H1 (cell line): ENCODE measurements around the gene WDR26. TPM values are rescaled to one million over a fixed set of nuclear protein-coding genes. Genes with fewer than 3 reads are reported as not detected.

Experiments used
- CTCF ChIA-PET: fragments of 300-600 bp; sonication (Branson Sonifier 250); formaldehyde crosslinking; loops from one replicate; lab custom pipeline; 2021; ENCODE audit not compliant: partially characterized antibody; lab: Charles Lee
- POLR2A ChIA-PET: fragments of 300-600 bp; sonication (Branson Sonifier 250); formaldehyde crosslinking; loops from one replicate; lab custom pipeline; 2021; ENCODE audit warnings: inconsistent platforms; ENCODE audit not compliant: partially characterized antibody; lab: Charles Lee
- DNase-seq, 2 experiments: peaks; one replicate each; pipeline versions ENCODE4 v3.0.0 to v3.0.0-alpha.2; 2010 to 2022; ENCODE audit warnings: low spot score in 2 of 2, low read depth in 1 of 2, mixed read lengths in 1 of 2
- FAIRE-seq: peaks from 2 replicates; lab custom pipeline; 2011; peaks lifted over from hg19 to GRCh38; lab: Jason Lieb, UNC
- H2AFZ ChIP-seq: 2 replicates; pipeline ENCODE4 v1.8.1; 2012; ENCODE audit warnings: low read length, inconsistent platforms
- H2AK5ac ChIP-seq: 2 replicates; pipeline ENCODE4 v1.6.1; 2013; ENCODE audit warnings: low read depth, low read length
- H2BK120ac ChIP-seq: replicated peaks from 2 replicates; pipeline ENCODE3; 2013; ENCODE audit warnings: low read depth, low read length, inconsistent platforms
- H2BK12ac ChIP-seq: 2 replicates; pipeline ENCODE4 v1.6.1; 2013; ENCODE audit warnings: low read depth, low read length
- H2BK15ac ChIP-seq: 2 replicates; pipeline ENCODE4 v1.6.1; 2013; ENCODE audit warnings: low read length
- H2BK20ac ChIP-seq: 2 replicates; pipeline ENCODE4 v1.6.1; 2013; ENCODE audit warnings: low read length
- H2BK5ac ChIP-seq: 2 replicates; pipeline ENCODE4 v1.6.1; 2013; ENCODE audit warnings: low read depth, low read length
- H3K14ac ChIP-seq: 2 replicates; pipeline ENCODE4 v1.6.1; 2013; ENCODE audit warnings: inconsistent platforms; ENCODE audit not compliant: insufficient read length
- H3K18ac ChIP-seq: 2 replicates; pipeline ENCODE4 v1.6.1; 2013; ENCODE audit warnings: low read length; ENCODE audit errors: extremely low read depth
- H3K23ac ChIP-seq: 2 replicates; pipeline ENCODE4 v1.6.1; 2013; ENCODE audit warnings: inconsistent platforms; ENCODE audit not compliant: insufficient read length
- H3K23me2 ChIP-seq: 2 replicates; pipeline ENCODE4 v1.6.1; 2013; ENCODE audit warnings: low read depth, low read length
- H3K27ac ChIP-seq: 2 replicates; pipeline ENCODE4 v1.6.1; 2011; ENCODE audit warnings: low read depth, low read length, inconsistent platforms
- H3K27me3 ChIP-seq, 4 experiments: replicated peaks in 1 of 4; 1 replicate in 1 of 4; 2 replicates in 3 of 4; pipeline versions ENCODE4 v1.6.1 to v1.8.1; 2011 to 2013; ENCODE audit warnings: low read length in 3 of 4, mild to moderate bottlenecking in 3 of 4, inconsistent platforms in 2 of 4, mixed read lengths in 2 of 4, moderate library complexity in 1 of 4; ENCODE audit not compliant: control insufficient read depth in 3 of 4, insufficient read depth in 3 of 4; ENCODE audit errors: extremely low read depth in 1 of 4
- H3K36me3 ChIP-seq, 4 experiments: 2 replicates each; pipeline versions ENCODE4 v1.6.1 to v1.8.1; 2011 to 2013; ENCODE audit warnings: mild to moderate bottlenecking in 4 of 4, low read length in 3 of 4, moderate library complexity in 2 of 4, control low read depth in 1 of 4, inconsistent platforms in 1 of 4; ENCODE audit not compliant: insufficient read depth in 4 of 4, control insufficient read depth in 2 of 4
- H3K4ac ChIP-seq: replicated peaks from 2 replicates; pipeline ENCODE3; 2013; ENCODE audit warnings: low read length, low read depth, mixed read lengths, inconsistent platforms; ENCODE audit not compliant: insufficient read length
- H3K4me1 ChIP-seq, 4 experiments: replicated peaks in 1 of 4; 1 replicate in 1 of 4; 2 replicates in 3 of 4; pipeline versions ENCODE4 v1.6.1 to v1.8.1; 2011 to 2013; ENCODE audit warnings: low read length in 3 of 4, inconsistent platforms in 2 of 4, mixed read lengths in 1 of 4; ENCODE audit not compliant: insufficient read depth in 4 of 4, control insufficient read depth in 3 of 4
- H3K4me2 ChIP-seq, 2 experiments: 2 replicates each; pipeline versions ENCODE4 v1.6.1 to v1.8.1; 2011 to 2013; ENCODE audit warnings: low read depth in 2 of 2, low read length in 2 of 2, control low read depth in 1 of 2, inconsistent platforms in 1 of 2, mild to moderate bottlenecking in 1 of 2; ENCODE audit not compliant: insufficient read depth in 1 of 2
- H3K4me3 ChIP-seq, 4 experiments: fragments of 200-600, 300-600 bp in 1 of 4; sonication (generic), shearing (Covaris generic), sonication (Bioruptor Twin) in 1 of 4; 2 replicates each; pipeline versions ENCODE4 v1.5.1 to v1.8.1; 2011 to 2016; ENCODE audit warnings: low read length in 4 of 4, low read depth in 3 of 4, control low read depth in 2 of 4, inconsistent platforms in 2 of 4, mild to moderate bottlenecking in 2 of 4, mixed read lengths in 1 of 4, moderate library complexity in 1 of 4; ENCODE audit not compliant: insufficient read depth in 2 of 4; ENCODE audit errors: extremely low read depth in 1 of 4
- H3K56ac ChIP-seq: replicated peaks from 2 replicates; pipeline ENCODE3; 2013; ENCODE audit warnings: low read depth, mild to moderate bottlenecking, mixed read lengths, low read length, inconsistent platforms; ENCODE audit not compliant: insufficient read length
- H3K79me1 ChIP-seq: 2 replicates; pipeline ENCODE4 v1.6.1; 2013; ENCODE audit warnings: low read depth, low read length, control low read depth
- H3K79me2 ChIP-seq, 2 experiments: 2 replicates each; pipeline versions ENCODE4 v1.6.1 to v1.8.1; 2012 to 2013; ENCODE audit warnings: low read length in 2 of 2, mild to moderate bottlenecking in 2 of 2, inconsistent platforms in 1 of 2; ENCODE audit not compliant: insufficient read depth in 2 of 2, control insufficient read depth in 1 of 2
- H3K9ac ChIP-seq, 4 experiments: replicated peaks in 1 of 4; 1 replicate in 1 of 4; 2 replicates in 3 of 4; pipeline versions ENCODE4 v1.6.1 to v1.8.1; 2011 to 2013; ENCODE audit warnings: low read depth in 3 of 4, low read length in 3 of 4, control low read depth in 2 of 4, mild to moderate bottlenecking in 2 of 4, moderate library complexity in 2 of 4, inconsistent platforms in 1 of 4; ENCODE audit errors: extremely low read depth in 1 of 4
- H3K9me3 ChIP-seq, 2 experiments: 2 replicates each; pipeline versions ENCODE4 v1.6.1 to v1.8.1; 2012 to 2013; ENCODE audit warnings: mild to moderate bottlenecking in 2 of 2, moderate library complexity in 2 of 2, control low read depth in 1 of 2, inconsistent platforms in 1 of 2, low read depth in 1 of 2, low read length in 1 of 2, mixed read lengths in 1 of 2; ENCODE audit not compliant: insufficient read depth in 2 of 2
- H4K20me1 ChIP-seq, 2 experiments: replicated peaks in 1 of 2; 2 replicates each; pipeline versions ENCODE3 to v1.8.1; 2011 to 2013; ENCODE audit warnings: inconsistent platforms in 2 of 2, low read length in 2 of 2, mild to moderate bottlenecking in 1 of 2; ENCODE audit not compliant: insufficient read depth in 2 of 2, control insufficient read depth in 1 of 2
- H4K5ac ChIP-seq: 2 replicates; pipeline ENCODE4 v1.6.1; 2013; ENCODE audit warnings: low read length, low read depth, mixed read lengths, inconsistent platforms; ENCODE audit not compliant: insufficient read length
- H4K8ac ChIP-seq: 2 replicates; pipeline ENCODE4 v1.8.0; 2013; ENCODE audit warnings: mild to moderate bottlenecking, moderate library complexity, low read length, inconsistent platforms; ENCODE audit not compliant: insufficient read depth; ENCODE audit errors: extremely low read depth
- H4K91ac ChIP-seq: replicated peaks from 2 replicates; pipeline ENCODE3; 2013; ENCODE audit warnings: low read length, mixed read lengths, inconsistent platforms; ENCODE audit not compliant: insufficient read length
- CBX5 ChIP-seq: fragments of 300-800, 300-1000 bp; sonication (generic); IDR thresholded peaks from 2 replicates; pipeline ENCODE4 v1.7.1; 2016; ENCODE audit warnings: antibody characterized with exemption, low read length, low read depth
- JUND ChIP-seq: IDR thresholded peaks from 2 replicates; pipeline ENCODE4 v1.6.1; 2011; ENCODE audit warnings: mild to moderate bottlenecking, improper control_type of control experiment, low read length
- KDM1A ChIP-seq: fragments of 200-600, 300-600 bp; sonication (generic); IDR thresholded peaks from 2 replicates; pipeline ENCODE4 v1.7.1; 2016; ENCODE audit warnings: mild to moderate bottlenecking, low read length, borderline replicate concordance
- NRF1 ChIP-seq: IDR thresholded peaks from 2 replicates; pipeline ENCODE4 v1.6.1; 2011; ENCODE audit warnings: mild to moderate bottlenecking, low read depth, low read length, improper control_type of control experiment
- POU5F1 ChIP-seq: IDR thresholded peaks from 2 replicates; pipeline ENCODE4 v1.6.1; 2011; ENCODE audit warnings: low read depth, mild to moderate bottlenecking, low read length, moderate library complexity
- RAD21 ChIP-seq, 2 experiments: IDR thresholded peaks in 1 of 2; conservative IDR thresholded peaks in 1 of 2; 2 replicates each; pipeline ENCODE4 v1.6.1; 2011; ENCODE audit warnings: low read depth in 2 of 2, low read length in 2 of 2, improper control_type of control experiment in 1 of 2, inconsistent platforms in 1 of 2, mild to moderate bottlenecking in 1 of 2, moderate library complexity in 1 of 2
- RBBP5 ChIP-seq: IDR thresholded peaks from 2 replicates; pipeline ENCODE4 v1.7.1; 2012; ENCODE audit warnings: low read depth, mild to moderate bottlenecking, inconsistent platforms, low read length, moderate library complexity, borderline replicate concordance
- RFX5 ChIP-seq: IDR thresholded peaks from 2 replicates; pipeline ENCODE4 v1.6.1; 2011; ENCODE audit warnings: low read depth, low read length, improper control_type of control experiment, borderline replicate concordance
- SIRT6 ChIP-seq: IDR thresholded peaks from one replicate; pipeline ENCODE4 v1.7.1; 2012; ENCODE audit warnings: low read length, inconsistent platforms
- SUZ12 ChIP-seq: fragments of 200-600 bp; sonication (generic); IDR thresholded peaks from 2 replicates; pipeline ENCODE4 v1.6.1; 2012; ENCODE audit warnings: mild to moderate bottlenecking, inconsistent platforms, low read length, moderate library complexity, mixed read lengths
- whole genome bisulfite sequencing, 2 experiments: shearing (Covaris generic) in 1 of 2; methylation state at CpG; one replicate each; pipeline versions ENCODE4 v1.1.6 to v1.1.7; 2013 to 2015; ENCODE audit warnings: low lambda C conversion rate in 2 of 2, mixed read lengths in 2 of 2, inconsistent platforms in 1 of 2, low coverage in 1 of 2, missing lambda C conversion rate in 1 of 2; ENCODE audit not compliant: insufficient replicate concordance in 2 of 2, insufficient coverage in 1 of 2, insufficient read length in 1 of 2; ENCODE audit errors: extremely low coverage in 1 of 2, missing lambda C conversion rate in 1 of 2; 5-methylcytosine and 5-hydroxymethylcytosine counted together
- polyA plus RNA-seq, 7 experiments: library from polyadenylated mRNA; depleted of rRNA in 3 of 7; stranded (reverse) in 5 of 7; unstranded in 2 of 7; fragments of >200 nt in 5 of 7; fragments of 200-250 nt in 2 of 7; gene quantifications; 1 replicate in 5 of 7; 2 replicates in 1 of 7; 4 replicates in 1 of 7; pipeline versions ENCODE4 v1.2.1 to v1.2.3, GENCODE V29; 2011 to 2013; ENCODE audit warnings: missing spikeins in 2 of 7, mixed read lengths in 2 of 7
- total RNA-seq: library from RNA; stranded (reverse); fragmentation: NEBNext Ultra II Directional; extraction: Animal tissue kit (Norgen Biotek cat#: 25700); gene quantifications from 2 replicates; pipeline ENCODE4 v1.2.1, GENCODE V29; 2021
- TF ChIP-seq, protein P1 (sequence below): IDR thresholded peaks from 2 replicates; pipeline ENCODE4 v1.6.1; 2012; ENCODE audit warnings: inconsistent platforms
- TF ChIP-seq, protein P2 (sequence below): IDR thresholded peaks from 2 replicates; pipeline ENCODE4 v1.6.1; 2012; ENCODE audit warnings: low read length, inconsistent platforms

Gene WDR26
- total and polyA plus RNA-seq, 2 of the 8 experiments (the other 6 are each of a cell fraction or from before 2014, with no cell fraction given) = 18.0 to 72.5 TPM

DNA sequence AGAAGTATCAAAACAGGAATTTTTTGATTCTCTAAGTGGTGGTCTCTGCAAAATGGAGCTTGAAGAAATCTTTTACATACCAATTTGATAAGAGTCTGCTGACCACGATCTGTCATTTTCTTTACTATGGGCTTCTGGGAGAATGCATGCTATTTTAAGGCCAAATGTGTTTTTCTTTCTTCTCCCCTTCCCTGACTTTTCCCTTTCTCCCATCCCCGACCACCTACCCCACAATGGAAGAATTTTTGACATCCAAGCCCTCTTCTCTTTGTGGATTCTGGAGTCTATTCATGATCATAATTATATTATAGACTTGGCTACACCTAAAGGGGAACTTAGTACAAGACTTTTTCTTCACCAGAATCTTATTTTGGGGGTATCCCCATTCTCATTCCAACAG, 46.7 kb downstream of the WDR26 start:
- H3K18ac ChIP-seq = no peak overlapping the region
- H4K91ac ChIP-seq = no peak overlapping the region
- no peak overlapping the region for H3K9ac ChIP-seq
- H3K14ac ChIP-seq = no peak overlapping the region
- H3K27ac ChIP-seq = no peak overlapping the region
- H2BK20ac ChIP-seq = no peak overlapping the region
- H2BK120ac ChIP-seq = no peak overlapping the region
- no peak overlapping the region for H3K23ac ChIP-seq
- no peak overlapping the region for H3K4me3 ChIP-seq
- CTCF ChIA-PET = interaction anchor here (0.6 to 2.0 kb wide), 2 partner anchors 69 to 1606 kb away, joined by 3 to 10 read pairs; no protein-coding TSS in a partner anchor
- no peaks in the 10 kb centered on the region for H4K20me1 ChIP-seq
- no peak for FAIRE-seq
- H4K8ac ChIP-seq = no peak overlapping the region
- TF ChIP-seq SUZ12 (no peak), RFX5 (no peak), SIRT6 (no peak), POU5F1 (no peak), NRF1 (no peak), KDM1A (no peak), CBX5 (no peak), JUND (no peak), RAD21 (IDR thresholded peaks at IDR 0.05 in 1 of 2, conservative IDR thresholded peaks at IDR 0.05 in 1 of 2; ENCODE audit: low read depth in 2 of 2, low read length in 2 of 2) (no peak), RBBP5 (no peak)
- TF ChIP-seq, protein P1, sequence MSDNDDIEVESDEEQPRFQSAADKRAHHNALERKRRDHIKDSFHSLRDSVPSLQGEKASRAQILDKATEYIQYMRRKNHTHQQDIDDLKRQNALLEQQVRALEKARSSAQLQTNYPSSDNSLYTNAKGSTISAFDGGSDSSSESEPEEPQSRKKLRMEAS = no peak
- TF ChIP-seq, protein P2, sequence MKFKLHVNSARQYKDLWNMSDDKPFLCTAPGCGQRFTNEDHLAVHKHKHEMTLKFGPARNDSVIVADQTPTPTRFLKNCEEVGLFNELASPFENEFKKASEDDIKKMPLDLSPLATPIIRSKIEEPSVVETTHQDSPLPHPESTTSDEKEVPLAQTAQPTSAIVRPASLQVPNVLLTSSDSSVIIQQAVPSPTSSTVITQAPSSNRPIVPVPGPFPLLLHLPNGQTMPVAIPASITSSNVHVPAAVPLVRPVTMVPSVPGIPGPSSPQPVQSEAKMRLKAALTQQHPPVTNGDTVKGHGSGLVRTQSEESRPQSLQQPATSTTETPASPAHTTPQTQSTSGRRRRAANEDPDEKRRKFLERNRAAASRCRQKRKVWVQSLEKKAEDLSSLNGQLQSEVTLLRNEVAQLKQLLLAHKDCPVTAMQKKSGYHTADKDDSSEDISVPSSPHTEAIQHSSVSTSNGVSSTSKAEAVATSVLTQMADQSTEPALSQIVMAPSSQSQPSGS = no peak
- no peaks in the 10 kb centered on the region for H3K79me2 ChIP-seq
- H4K5ac ChIP-seq = no peak overlapping the region
- no peak for DNase-seq
- H3K79me1 ChIP-seq = no peaks in the 10 kb centered on the region
- H3K4me1 ChIP-seq = no peaks in the 10 kb centered on the region
- no peak overlapping the region for H3K56ac ChIP-seq
- no peak overlapping the region for H2BK5ac ChIP-seq
- H3K4me2 ChIP-seq = no peak overlapping the region
- WGBS, 2 experiments = 77% methylated on average over 2 of the region's 2 CpGs; no CpG with 5 or more reads in 1 of the 2 experiments
- H3K27me3 ChIP-seq = no peaks in the 10 kb centered on the region
- H2AK5ac ChIP-seq = no peak overlapping the region
- H3K23me2 ChIP-seq = no peaks in the 10 kb centered on the region
- H2BK12ac ChIP-seq = no peak overlapping the region
- no peak overlapping the region for H2AFZ ChIP-seq
- POLR2A ChIA-PET = interaction anchor here (0.6 to 1.5 kb wide), 3 partner anchors 21 to 69 kb away, joined by 3 to 4 read pairs (median 3); no protein-coding TSS in a partner anchor
- peaks cover 6 to 75% (median 29%) of the 10 kb centered on the region in 4 experiments; a peak in 7 of 8 replicates for H3K36me3 ChIP-seq
- H3K4ac ChIP-seq = no peak overlapping the region
- H2BK15ac ChIP-seq = no peak overlapping the region
- H3K9me3 ChIP-seq = no peaks in the 10 kb centered on the region
